ENCODE measurements around the gene RHOF. TPM values are rescaled to one million over a fixed set of nuclear protein-coding genes. Genes with fewer than 3 reads are reported as not detected.

The RHOF gene
- total RNA-seq, 2 donors from 2014 or later: 31.0 to 35.6 TPM

GRCh38 chr12:121780429-121780828 lies 13.1 kb downstream of the RHOF start:
- no peak overlapping the region for H3K27ac Mint-ChIP-seq
- WGBS, 2 experiments (ENCODE audit: insufficient coverage in 1 of 2, insufficient read length in 1 of 2): 91 to 96% methylated on average over 8 to 11 of the region's 11 CpGs
- H3K9me3 Mint-ChIP-seq: no peaks in the 10 kb centered on the region
- no peaks in the 10 kb centered on the region for H3K27me3 ChIP-seq (ENCODE audit: control insufficient read depth, insufficient read depth, low read length, poor library complexity, severe bottlenecking)
- H3K36me3 Mint-ChIP-seq (ENCODE audit: low read depth): peaks cover 23% of the 10 kb centered on the region
- H3K4me3 Mint-ChIP-seq: no peak overlapping the region
- H3K9ac ChIP-seq (ENCODE audit: extremely low read depth, low read length, poor library complexity, severe bottlenecking): no peak overlapping the region
- no peak overlapping the region for H3K4me3 ChIP-seq (ENCODE audit: low read length)
- TF ChIP-seq CTCF (conservative IDR thresholded peaks at IDR 0.05): no peak
- H3K27me3 Mint-ChIP-seq (ENCODE audit: insufficient read depth): no peaks in the 10 kb centered on the region
- peaks cover 10% of the 10 kb centered on the region for H3K4me1 ChIP-seq (ENCODE audit: control insufficient read depth, insufficient read depth, low read length)
- no peak for DNase-seq
- H3K9me3 ChIP-seq (ENCODE audit: control insufficient read depth, low read length): no peaks in the 10 kb centered on the region
- H3K36me3 ChIP-seq (ENCODE audit: control insufficient read depth, insufficient read depth, low read length): peaks cover 31% of the 10 kb centered on the region
- H3K4me1 Mint-ChIP-seq: peaks cover 11% of the 10 kb centered on the region
- H3K27ac ChIP-seq (ENCODE audit: low read depth, low read length): no peak overlapping the region

- DNase-seq: peak; percentile 59
- Histone ChIP-seq H3K4me3 (ENCODE audit: low read length) (no peak overlapping the region), H3K9ac (ENCODE audit: extremely low read depth, low read length, poor library complexity, severe bottlenecking) (no peak overlapping the region), H3K27ac (ENCODE audit: low read depth, low read length) (no peak overlapping the region), H3K4me1 (ENCODE audit: control insufficient read depth, insufficient read depth, low read length) (peaks cover 14% of the 10 kb centered on the region), H3K27me3 (ENCODE audit: control insufficient read depth, insufficient read depth, low read length, poor library complexity, severe bottlenecking) (no peaks in the 10 kb centered on the region), H3K36me3 (ENCODE audit: control insufficient read depth, insufficient read depth, low read length) (peaks cover 25% of the 10 kb centered on the region), H3K9me3 (ENCODE audit: control insufficient read depth, low read length) (no peaks in the 10 kb centered on the region)
- WGBS, 2 experiments (ENCODE audit: insufficient coverage in 1 of 2, insufficient read length in 1 of 2): 96 to 98% methylated on average over 16 to 17 of the region's 17 CpGs
- peak overlapping the region; percentile 30 for H3K27ac Mint-ChIP-seq
- H3K27me3 Mint-ChIP-seq (ENCODE audit: insufficient read depth): no peaks in the 10 kb centered on the region
- H3K36me3 Mint-ChIP-seq (ENCODE audit: low read depth): peaks cover 18% of the 10 kb centered on the region
- no peaks in the 10 kb centered on the region for H3K9me3 Mint-ChIP-seq
- H3K4me3 Mint-ChIP-seq: no peak overlapping the region
- peaks cover 12% of the 10 kb centered on the region for H3K4me1 Mint-ChIP-seq
- TF ChIP-seq CTCF (conservative IDR thresholded peaks at IDR 0.05): no peak
These were observed 14.0 kb downstream of the RHOF start for GRCh38 chr12:121779422-121779895.

GRCh38 chr12:121778567-121779421 lies 14.7 kb downstream of the RHOF start:
- Mint-ChIP-seq H3K9me3 (no peaks in the 10 kb centered on the region), H3K27ac (peak overlapping the region; percentile 30), H3K36me3 (ENCODE audit: low read depth) (peaks cover 18% of the 10 kb centered on the region), H3K4me1 (peaks cover 12% of the 10 kb centered on the region), H3K27me3 (ENCODE audit: insufficient read depth) (no peaks in the 10 kb centered on the region), H3K4me3 (no peak overlapping the region)
- 94 to 95% methylated on average over 14 to 15 of the region's 17 CpGs for WGBS, 2 experiments (ENCODE audit: insufficient coverage in 1 of 2, insufficient read length in 1 of 2)
- no peak for TF ChIP-seq CTCF (conservative IDR thresholded peaks at IDR 0.05)
- peak; percentile 45 for DNase-seq
- Histone ChIP-seq H3K9ac (ENCODE audit: extremely low read depth, low read length, poor library complexity, severe bottlenecking) (no peak overlapping the region), H3K9me3 (ENCODE audit: control insufficient read depth, low read length) (no peaks in the 10 kb centered on the region), H3K4me3 (ENCODE audit: low read length) (no peak overlapping the region), H3K4me1 (ENCODE audit: control insufficient read depth, insufficient read depth, low read length) (peaks cover 14% of the 10 kb centered on the region), H3K27me3 (ENCODE audit: control insufficient read depth, insufficient read depth, low read length, poor library complexity, severe bottlenecking) (no peaks in the 10 kb centered on the region), H3K36me3 (ENCODE audit: control insufficient read depth, insufficient read depth, low read length) (peaks cover 25% of the 10 kb centered on the region), H3K27ac (ENCODE audit: low read depth, low read length) (no peak overlapping the region)

Data from endodermal cell (in vitro differentiated cells).